IPS-18a (cell line): ENCODE data around the gene SPIRE1.

Experiments
- H3K27ac ChIP-seq: one replicate; pipeline ENCODE4 v1.5.1; 2013; ENCODE audit warnings: low read length
- H3K27me3 ChIP-seq: one replicate; pipeline ENCODE4 v1.6.1; 2013; ENCODE audit warnings: mild to moderate bottlenecking, low read length; ENCODE audit not compliant: control insufficient read depth, insufficient read depth
- H3K36me3 ChIP-seq: one replicate; pipeline ENCODE4 v1.6.1; 2013; ENCODE audit warnings: low read depth, low read length; ENCODE audit not compliant: control insufficient read depth
- H3K4me1 ChIP-seq: one replicate; pipeline ENCODE4 v1.6.1; 2013; ENCODE audit warnings: low read depth, low read length; ENCODE audit not compliant: control insufficient read depth
- H3K4me3 ChIP-seq: one replicate; pipeline ENCODE4 v1.5.1; 2013; ENCODE audit warnings: low read length
- H3K9ac ChIP-seq: one replicate; pipeline ENCODE4 v1.6.1; 2013; ENCODE audit warnings: mild to moderate bottlenecking, low read length, moderate library complexity
- H3K9me3 ChIP-seq: one replicate; pipeline ENCODE4 v1.6.1; 2013; ENCODE audit warnings: low read depth, low read length; ENCODE audit not compliant: control insufficient read depth

The SPIRE1 gene

DNA sequence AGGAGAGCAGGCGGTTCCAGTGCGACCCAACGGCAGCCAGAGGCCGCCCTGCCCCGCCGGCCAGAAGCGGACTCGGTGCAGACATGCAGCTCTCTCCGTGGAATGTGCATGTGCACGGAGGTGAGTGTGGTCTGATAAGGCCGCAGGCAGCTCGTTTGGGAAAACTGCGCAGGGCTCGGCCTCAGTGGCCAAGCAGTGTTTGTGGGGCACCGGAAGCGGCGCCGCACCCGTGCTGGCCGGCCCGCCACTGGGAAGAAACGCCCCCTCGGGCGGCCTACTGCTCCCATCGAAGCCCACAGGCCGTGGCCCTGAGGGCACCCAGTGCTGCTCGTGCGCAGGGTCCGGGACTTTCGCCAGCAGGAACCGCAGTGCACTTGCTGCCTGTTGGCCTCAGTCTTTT is 225.0 kb downstream of the SPIRE1 start:
- no peak overlapping the region for H3K9ac ChIP-seq
- no peak overlapping the region for H3K27ac ChIP-seq
- H3K27me3 ChIP-seq, result no peaks in the 10 kb centered on the region
- no peaks in the 10 kb centered on the region for H3K9me3 ChIP-seq
- H3K4me3 ChIP-seq, result no peak overlapping the region
- no peaks in the 10 kb centered on the region for H3K4me1 ChIP-seq
- peaks cover 6% of the 10 kb centered on the region for H3K36me3 ChIP-seq

GRCh38 chr18:12432196-12432595 is 225.7 kb downstream of the SPIRE1 start:
- H3K27me3 ChIP-seq, result no peaks in the 10 kb centered on the region
- H3K9ac ChIP-seq, result no peak overlapping the region
- no peaks in the 10 kb centered on the region for H3K4me1 ChIP-seq
- no peak overlapping the region for H3K4me3 ChIP-seq
- no peaks in the 10 kb centered on the region for H3K9me3 ChIP-seq
- no peak overlapping the region for H3K27ac ChIP-seq
- peaks cover 7% of the 10 kb centered on the region for H3K36me3 ChIP-seq

DNA sequence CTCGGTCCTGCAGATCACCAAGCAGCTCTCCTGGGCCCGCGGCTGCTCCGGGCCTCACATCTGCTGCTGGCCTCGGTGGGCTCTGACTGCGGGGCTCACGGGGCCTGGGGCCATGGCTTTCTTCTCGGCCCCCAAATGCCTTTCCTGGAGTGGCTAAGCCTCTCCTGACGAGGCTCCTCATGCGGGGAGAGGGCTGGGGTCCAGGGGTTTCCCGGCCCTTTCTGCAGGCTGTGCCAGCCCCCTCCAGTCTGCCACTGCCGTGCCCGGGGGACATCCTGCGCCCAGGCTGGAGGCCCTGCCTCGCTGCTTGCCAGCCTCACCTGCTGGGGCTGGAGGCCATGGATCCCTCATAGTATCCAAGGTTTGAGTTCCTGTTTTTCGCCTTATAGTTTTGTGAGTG is 226.3 kb downstream of the SPIRE1 start:
- no peaks in the 10 kb centered on the region for H3K27me3 ChIP-seq
- no peaks in the 10 kb centered on the region for H3K9me3 ChIP-seq
- H3K4me3 ChIP-seq, result no peak overlapping the region
- H3K27ac ChIP-seq, result no peak overlapping the region
- no peak overlapping the region for H3K9ac ChIP-seq
- peaks cover 9% of the 10 kb centered on the region for H3K36me3 ChIP-seq
- H3K4me1 ChIP-seq, result no peaks in the 10 kb centered on the region

GRCh38 chr18:12430137-12430990 is 227.5 kb downstream of the SPIRE1 start:
- H3K36me3 ChIP-seq, result peaks cover 9% of the 10 kb centered on the region
- H3K4me1 ChIP-seq, result no peaks in the 10 kb centered on the region

DNA sequence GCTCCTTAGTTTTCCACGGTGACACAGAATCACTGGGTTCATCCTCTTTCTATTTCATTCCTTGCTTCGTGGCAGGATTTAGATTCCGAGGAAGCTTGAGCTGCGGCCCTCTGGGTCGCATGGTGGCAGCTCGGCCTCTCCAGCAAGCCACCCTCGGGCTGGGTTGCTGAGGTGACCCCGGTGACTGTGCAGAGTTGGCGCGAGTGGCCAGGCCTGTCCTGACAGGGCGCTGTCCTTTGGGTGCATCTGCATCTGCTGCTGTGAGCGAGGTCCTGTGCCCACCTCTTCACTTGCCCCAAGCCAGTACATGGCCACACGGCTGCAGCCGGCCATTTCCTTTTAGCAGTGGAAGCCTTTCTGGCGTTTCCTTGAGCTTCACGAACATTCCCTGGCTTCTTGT is 228.4 kb downstream of the SPIRE1 start:
- H3K27me3 ChIP-seq, result no peaks in the 10 kb centered on the region
- H3K4me3 ChIP-seq, result no peak overlapping the region
- no peak overlapping the region for H3K9ac ChIP-seq
- peaks cover 9% of the 10 kb centered on the region for H3K36me3 ChIP-seq
- no peaks in the 10 kb centered on the region for H3K4me1 ChIP-seq
- no peaks in the 10 kb centered on the region for H3K9me3 ChIP-seq
- no peak overlapping the region for H3K27ac ChIP-seq

More at GRCh38 chr18:12430137-12430990, 227.5 kb downstream of the SPIRE1 start:
- no peak overlapping the region for H3K4me3 ChIP-seq
- H3K9ac ChIP-seq, result no peak overlapping the region
- no peaks in the 10 kb centered on the region for H3K9me3 ChIP-seq
- H3K27ac ChIP-seq, result no peak overlapping the region
- H3K27me3 ChIP-seq, result no peaks in the 10 kb centered on the region

- H3K36me3 ChIP-seq, result peaks cover 9% of the 10 kb centered on the region
- no peak overlapping the region for H3K4me3 ChIP-seq
- no peaks in the 10 kb centered on the region for H3K9me3 ChIP-seq
- H3K27me3 ChIP-seq, result no peaks in the 10 kb centered on the region
- no peak overlapping the region for H3K9ac ChIP-seq
- no peak overlapping the region for H3K27ac ChIP-seq
- no peaks in the 10 kb centered on the region for H3K4me1 ChIP-seq
Measured at GRCh38 chr18:12428923-12429322, 229.0 kb downstream of the SPIRE1 start.

- Histone ChIP-seq H3K27me3 (no peaks in the 10 kb centered on the region), H3K27ac (no peak overlapping the region), H3K4me1 (no peaks in the 10 kb centered on the region), H3K36me3 (peaks cover 7% of the 10 kb centered on the region), H3K9ac (no peak overlapping the region), H3K4me3 (no peak overlapping the region), H3K9me3 (no peaks in the 10 kb centered on the region)
Measured at GRCh38 chr18:12426924-12427323, 231.0 kb downstream of the SPIRE1 start.

- Histone ChIP-seq H3K36me3 (peaks cover 4% of the 10 kb centered on the region), H3K9me3 (no peaks in the 10 kb centered on the region), H3K27ac (no peak overlapping the region), H3K27me3 (no peaks in the 10 kb centered on the region), H3K4me1 (peaks cover 6% of the 10 kb centered on the region), H3K9ac (no peak overlapping the region), H3K4me3 (no peak overlapping the region)
Measured at GRCh38 chr18:12424252-12424651, 233.7 kb downstream of the SPIRE1 start.

GRCh38 chr18:12423820-12424219 is 234.1 kb downstream of the SPIRE1 start:
- Histone ChIP-seq H3K4me3 (no peak overlapping the region), H3K27ac (no peak overlapping the region), H3K36me3 (peaks cover 4% of the 10 kb centered on the region), H3K27me3 (no peaks in the 10 kb centered on the region), H3K9me3 (no peaks in the 10 kb centered on the region), H3K9ac (no peak overlapping the region), H3K4me1 (peaks cover 6% of the 10 kb centered on the region)

DNA sequence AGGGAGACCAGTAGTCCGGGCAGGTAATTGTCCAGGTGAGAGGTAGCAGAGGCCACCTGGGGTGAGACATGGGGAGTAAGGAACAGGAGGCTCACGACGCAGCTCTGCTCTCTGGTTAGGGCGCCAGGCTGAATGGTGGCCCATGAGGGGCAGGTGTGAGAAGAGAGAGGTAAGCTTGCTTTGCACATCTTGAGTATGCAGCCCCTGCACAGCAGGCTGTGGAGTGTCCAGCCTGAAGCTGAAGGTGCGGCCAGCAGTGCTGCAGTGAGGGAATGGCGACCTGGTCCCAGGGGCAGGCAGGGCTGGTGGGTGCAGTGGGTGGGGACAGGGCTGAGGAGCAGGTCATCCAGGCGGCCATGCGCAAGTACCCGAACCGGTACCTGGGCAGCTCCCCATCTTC is 234.5 kb downstream of the SPIRE1 start:
- Histone ChIP-seq H3K36me3 (peaks cover 4% of the 10 kb centered on the region), H3K9ac (no peak overlapping the region), H3K27me3 (no peaks in the 10 kb centered on the region), H3K27ac (no peak overlapping the region), H3K4me3 (no peak overlapping the region), H3K4me1 (peaks cover 6% of the 10 kb centered on the region), H3K9me3 (no peaks in the 10 kb centered on the region)

DNA sequence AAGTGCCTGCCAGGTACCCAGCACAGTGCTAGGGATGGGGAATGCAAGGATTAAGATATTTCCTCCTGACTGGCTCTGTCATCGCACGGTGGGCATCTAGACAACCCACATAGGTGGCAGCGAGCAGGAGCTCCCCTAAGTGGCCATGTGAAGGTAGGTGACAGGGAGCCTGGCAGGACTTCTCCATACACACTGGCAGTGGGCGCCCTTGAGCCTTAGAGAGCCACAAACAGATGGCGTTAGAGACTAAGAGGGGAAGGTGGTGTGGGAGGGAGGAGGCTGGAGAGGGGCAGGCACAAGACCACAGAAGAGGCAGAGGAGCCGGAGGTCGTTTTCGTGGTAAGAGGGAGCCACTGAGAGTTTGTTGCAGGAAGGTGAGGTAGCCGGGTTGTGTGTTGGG is 235.0 kb downstream of the SPIRE1 start:
- no peak overlapping the region for H3K27ac ChIP-seq

GRCh38 chr18:12421732-12422131 is 236.2 kb downstream of the SPIRE1 start:
- no peak overlapping the region for H3K9ac ChIP-seq

More for the DNA sequence above, 235.0 kb downstream of the SPIRE1 start:
- H3K27me3 ChIP-seq, result no peaks in the 10 kb centered on the region
- no peak overlapping the region for H3K4me3 ChIP-seq
- H3K36me3 ChIP-seq, result peaks cover 4% of the 10 kb centered on the region
- no peak overlapping the region for H3K9ac ChIP-seq
- H3K4me1 ChIP-seq, result peaks cover 6% of the 10 kb centered on the region
- no peaks in the 10 kb centered on the region for H3K9me3 ChIP-seq

More at GRCh38 chr18:12421732-12422131, 236.2 kb downstream of the SPIRE1 start:
- Histone ChIP-seq H3K4me3 (no peak overlapping the region), H3K27ac (no peak overlapping the region), H3K27me3 (no peaks in the 10 kb centered on the region), H3K9me3 (no peaks in the 10 kb centered on the region), H3K4me1 (peaks cover 6% of the 10 kb centered on the region), H3K36me3 (no peaks in the 10 kb centered on the region)
